A673 (cell line): ENCODE results near the gene PA2G4. TPM values are rescaled to one million over a fixed set of nuclear protein-coding genes. Genes with fewer than 3 reads are reported as not detected.
A peak's percentile ranks its signal among the peaks of the same experiment; 100 is the strongest.

Experiments
- BruUV-seq: library from RNA; stranded (reverse); fragments of 400-500 nt; replicated peaks from 2 replicates; lab custom pipeline; 2021; lab: Mats Ljungman, UMichigan
- CTCF ChIA-PET: fragments of 300-600 bp; sonication (Branson Sonifier 250); formaldehyde crosslinking; loops from one replicate; lab custom pipeline; 2022; ENCODE audit warnings: antibody characterized with exemption; lab: Charles Lee
- POLR2A ChIA-PET: fragments of 300-600 bp; sonication (Branson Sonifier 250); formaldehyde crosslinking; loops from one replicate; lab custom pipeline; 2022; ENCODE audit warnings: antibody characterized with exemption; ENCODE audit not compliant: low non-redundant PET; lab: Charles Lee
- DNase-seq: peaks from one replicate; pipeline ENCODE4 v3.0.0-alpha.2; 2015; ENCODE audit warnings: low spot score
- H3K27ac ChIP-seq: fragments of 200-600 bp; sonication (generic); 2 replicates; pipeline ENCODE4 v1.5.1; 2016; ENCODE audit warnings: mixed run types, low read depth, mild to moderate bottlenecking, mixed read lengths, antibody characterized with exemption, low read length; ENCODE audit not compliant: poor library complexity, severe bottlenecking
- H3K27me3 ChIP-seq: fragments of 200-600 bp; sonication (generic); replicated peaks from 2 replicates; pipeline ENCODE4 v1.6.1; 2017; ENCODE audit warnings: mixed run types, low read depth, mild to moderate bottlenecking, mixed read lengths, antibody characterized with exemption, low read length; ENCODE audit not compliant: insufficient read depth, poor library complexity
- H3K36me3 ChIP-seq: fragments of 200-600 bp; sonication (generic); 2 replicates; pipeline ENCODE4 v1.6.1; 2016; ENCODE audit warnings: mixed run types, mild to moderate bottlenecking, mixed read lengths, antibody characterized with exemption, low read length; ENCODE audit not compliant: insufficient read depth, poor library complexity, severe bottlenecking
- H3K4me1 ChIP-seq: fragments of 200-600 bp; sonication (generic); 2 replicates; pipeline ENCODE4 v1.6.1; 2017; ENCODE audit warnings: mixed run types, mild to moderate bottlenecking, mixed read lengths, antibody characterized with exemption, low read length; ENCODE audit not compliant: insufficient read depth, poor library complexity, severe bottlenecking
- H3K4me3 ChIP-seq: fragments of 200-600 bp; sonication (generic); 2 replicates; pipeline ENCODE4 v1.5.1; 2016; ENCODE audit warnings: low read depth, mixed run types, mild to moderate bottlenecking, mixed read lengths, low read length; ENCODE audit not compliant: poor library complexity, severe bottlenecking
- H3K9me3 ChIP-seq: fragments of 200-600 bp; sonication (generic); 2 replicates; pipeline ENCODE4 v1.6.1; 2016; ENCODE audit warnings: mixed run types, low read depth, mild to moderate bottlenecking, mixed read lengths, antibody characterized with exemption, low read length; ENCODE audit not compliant: poor library complexity, severe bottlenecking
- CTCF ChIP-seq: fragments of 300-800, 200-600 bp; sonication (generic); conservative IDR thresholded peaks from 2 replicates; pipeline ENCODE4 v1.5.1; 2017; ENCODE audit warnings: low read depth, mild to moderate bottlenecking, antibody characterized with exemption, low read length, moderate library complexity, mixed read lengths
- EZH2 ChIP-seq: fragments of 200-600 bp; sonication (generic); IDR thresholded peaks from 2 replicates; pipeline ENCODE4 v1.6.1; 2017; ENCODE audit warnings: borderline replicate concordance, low read depth, mild to moderate bottlenecking, mixed read lengths, antibody characterized with exemption, low read length; ENCODE audit not compliant: poor library complexity, severe bottlenecking
- intact Hi-C: fragments of 100-400 bp; cut with micrococcal nuclease; formaldehyde crosslinking; loops from one replicate; pipeline ENCODE4 v1.10.0; 2022; ENCODE audit not compliant: unreplicated experiment
- total RNA-seq: library from RNA; stranded (reverse); gene quantifications from 2 replicates; pipeline ENCODE4 v1.2.3, GENCODE V29; 2021

The PA2G4 gene
- total RNA-seq, 1 experiment from 2014 or later, result 327 TPM

GRCh38 chr12:56128670-56129205 lies 24.4 kb downstream of the PA2G4 start:
- no peaks in the 10 kb centered on the region for H3K27me3 ChIP-seq
- peaks cover 21% of the 10 kb centered on the region for H3K4me1 ChIP-seq
- BruUV-seq, result no TSS peak
- intact Hi-C loops, result loop anchor here (2.0 kb wide), 1 partner anchor 28 kb away; no protein-coding TSS in a partner anchor
- H3K9me3 ChIP-seq, result no peaks in the 10 kb centered on the region
- peak; percentile 51 for DNase-seq
- H3K27ac ChIP-seq, result peak overlapping the region; percentile 74
- TF ChIP-seq EZH2, result no peak
- no peak for TF ChIP-seq CTCF
- CTCF ChIA-PET, result interaction anchor here (0.7 to 1.7 kb wide), 3 partner anchors 11 to 61 kb away, joined by 3 to 15 read pairs (median 13); partner anchors contain the start of genes SMARCC2 and ZC3H10
- POLR2A ChIA-PET, result interaction anchor here (0.6 kb wide), 1 partner anchor 28 kb away, joined by 5 read pairs; no protein-coding TSS in a partner anchor
- peaks cover 31% of the 10 kb centered on the region for H3K36me3 ChIP-seq
- peak overlapping the region; percentile 72 for H3K4me3 ChIP-seq

GRCh38 chr12:56129206-56129941 lies 25.0 kb downstream of the PA2G4 start:
- intact Hi-C loops, result loop anchor here (2.0 kb wide), 1 partner anchor 27 kb away; no protein-coding TSS in a partner anchor
- CTCF ChIA-PET, result interaction anchor here (0.7 kb wide), 1 partner anchor 60 kb away, joined by 3 read pairs; the partner anchor contains the start of gene SMARCC2

More at GRCh38 chr12:56129206-56129941, 25.0 kb downstream of the PA2G4 start:
- no TSS peak for BruUV-seq
- Histone ChIP-seq H3K9me3 (no peaks in the 10 kb centered on the region), H3K27ac (peak overlapping the region; percentile 74), H3K36me3 (peaks cover 37% of the 10 kb centered on the region), H3K4me3 (peak overlapping the region; percentile 72), H3K27me3 (no peaks in the 10 kb centered on the region), H3K4me1 (peaks cover 21% of the 10 kb centered on the region)
- TF ChIP-seq EZH2, result no peak
- no peak for TF ChIP-seq CTCF
- POLR2A ChIA-PET, result interaction anchor here (0.6 kb wide), 1 partner anchor 28 kb away, joined by 5 read pairs; no protein-coding TSS in a partner anchor
- peak; percentile 67 for DNase-seq
